SK-N-SH treated with all-trans-retinoic acid at 6 μM for 48 hours (cell line): ENCODE measurements around the gene FAM32A.

Experiments used
- ATAC-seq: fragments of 200-7000 bp; cut with Tn5 transposase; 3 replicates; pipeline ENCODE4 v1.9.1; 2020; ENCODE audit warnings: mild to moderate bottlenecking, moderate library complexity
- ARNTL ChIP-seq: fragments of 450-650 bp; formaldehyde crosslinking; IDR thresholded peaks from 2 replicates; pipeline ENCODE4 v1.5.0; 2020; ENCODE audit warnings: low read depth, mild to moderate bottlenecking, moderate library complexity, borderline replicate concordance
- BACH2 ChIP-seq: fragments of 250-450 bp; sonication (Bioruptor Pico); IDR thresholded peaks from 2 replicates; pipeline ENCODE4 v1.9.0; 2021; ENCODE audit warnings: mild to moderate bottlenecking, borderline replicate concordance
- CSDC2 ChIP-seq: fragments of 250-450 bp; sonication (Bioruptor Pico); IDR thresholded peaks from 2 replicates; pipeline ENCODE4 v1.5.0; 2020; ENCODE audit warnings: mild to moderate bottlenecking, moderate library complexity
- ESRRG ChIP-seq: fragments of 250-450 bp; sonication (Bioruptor Pico); IDR thresholded peaks from 2 replicates; pipeline ENCODE4 v1.6.1; 2021; ENCODE audit warnings: mild to moderate bottlenecking
- GLIS3 ChIP-seq: fragments of 250-450 bp; sonication (Bioruptor Pico); IDR thresholded peaks from 2 replicates; pipeline ENCODE4 v1.5.0; 2020; ENCODE audit warnings: mild to moderate bottlenecking, moderate library complexity
- ISL1 ChIP-seq: fragments of 250-450 bp; sonication (Bioruptor Pico); IDR thresholded peaks from 2 replicates; pipeline ENCODE4 v2.1.2; 2022; ENCODE audit warnings: mild to moderate bottlenecking, moderate library complexity
- OSR1 ChIP-seq: fragments of 250-450 bp; sonication (Bioruptor Pico); IDR thresholded peaks from 2 replicates; pipeline ENCODE4 v1.8.0; 2022; ENCODE audit warnings: moderate library complexity, mild to moderate bottlenecking, inconsistent platforms
- PPARA ChIP-seq: fragments of 250-450 bp; sonication (Bioruptor Pico); IDR thresholded peaks from 2 replicates; pipeline ENCODE4 v1.5.0; 2020; ENCODE audit warnings: mild to moderate bottlenecking, borderline replicate concordance
- RARB ChIP-seq: fragments of 250-450 bp; sonication (Bioruptor Pico); IDR thresholded peaks from 2 replicates; pipeline ENCODE4 v1.8.0; 2021; ENCODE audit warnings: mild to moderate bottlenecking, moderate library complexity
- SNAI2 ChIP-seq: fragments of 250-450 bp; sonication (Bioruptor Pico); IDR thresholded peaks from 2 replicates; pipeline ENCODE4 v1.5.0; 2020; ENCODE audit warnings: mild to moderate bottlenecking, moderate library complexity
- TCF4 ChIP-seq: fragments of 250-450 bp; sonication (Bioruptor Pico); IDR thresholded peaks from 2 replicates; pipeline ENCODE4 v1.8.0; 2021; ENCODE audit warnings: mild to moderate bottlenecking, moderate library complexity, borderline replicate concordance
- TOX ChIP-seq: fragments of 250-450 bp; sonication (Bioruptor Pico); IDR thresholded peaks from 2 replicates; pipeline ENCODE4 v1.8.0; 2021; ENCODE audit warnings: mild to moderate bottlenecking, moderate library complexity, borderline replicate concordance
- ZC3H10 ChIP-seq: fragments of 250-450 bp; sonication (Bioruptor Pico); IDR thresholded peaks from 2 replicates; pipeline ENCODE4 v1.5.1; 2021; ENCODE audit warnings: mild to moderate bottlenecking, moderate library complexity
- ZFP3 ChIP-seq: fragments of 250-450 bp; sonication (Bioruptor Pico); IDR thresholded peaks from 2 replicates; pipeline ENCODE4 v1.5.0; 2020; ENCODE audit warnings: mild to moderate bottlenecking, moderate library complexity
- ZFP30 ChIP-seq: fragments of 450-650 bp; formaldehyde crosslinking; IDR thresholded peaks from 2 replicates; pipeline ENCODE4 v1.5.0; 2022; ENCODE audit warnings: mild to moderate bottlenecking, moderate library complexity
- ZNF565 ChIP-seq: fragments of 450-650 bp; formaldehyde crosslinking; conservative IDR thresholded peaks from 2 replicates; pipeline ENCODE4 v1.5.0; 2020; ENCODE audit warnings: low read depth, mild to moderate bottlenecking, moderate library complexity
- ZNF70 ChIP-seq: fragments of 450-650 bp; formaldehyde crosslinking; IDR thresholded peaks from 2 replicates; pipeline ENCODE4 v1.5.0; 2020; ENCODE audit warnings: mild to moderate bottlenecking, moderate library complexity
- ZNF8 ChIP-seq: fragments of 450-650 bp; formaldehyde crosslinking; IDR thresholded peaks from 2 replicates; pipeline ENCODE4 v1.5.0; 2020; ENCODE audit warnings: mild to moderate bottlenecking, moderate library complexity
- TF ChIP-seq, protein P1 (sequence below): fragments of 250-450 bp; sonication (Bioruptor Pico); IDR thresholded peaks from 2 replicates; pipeline ENCODE4 v1.5.1; 2021; ENCODE audit warnings: mild to moderate bottlenecking, moderate library complexity
- TF ChIP-seq, protein P2 (sequence below): fragments of 250-450 bp; sonication (Bioruptor Pico); IDR thresholded peaks from 2 replicates; pipeline ENCODE4 v1.5.0; 2020; ENCODE audit warnings: mild to moderate bottlenecking, moderate library complexity
- TF ChIP-seq, protein P3 (sequence below): fragments of 250-450 bp; sonication (Bioruptor Pico); IDR thresholded peaks from 2 replicates; pipeline ENCODE4 v1.8.0; 2021; ENCODE audit warnings: low read depth, mild to moderate bottlenecking, moderate library complexity, borderline replicate concordance
- TF ChIP-seq, protein P4 (sequence below): fragments of 250-450 bp; sonication (Bioruptor Pico); IDR thresholded peaks from 2 replicates; pipeline ENCODE4 v1.5.1; 2020; ENCODE audit warnings: low read depth, mild to moderate bottlenecking, moderate library complexity
- TF ChIP-seq, protein P5 (sequence below): fragments of 250-450 bp; sonication (Bioruptor Pico); IDR thresholded peaks from 2 replicates; pipeline ENCODE4 v1.8.0; 2020; ENCODE audit warnings: mild to moderate bottlenecking, moderate library complexity, borderline replicate concordance

FAM32A gene

DNA sequence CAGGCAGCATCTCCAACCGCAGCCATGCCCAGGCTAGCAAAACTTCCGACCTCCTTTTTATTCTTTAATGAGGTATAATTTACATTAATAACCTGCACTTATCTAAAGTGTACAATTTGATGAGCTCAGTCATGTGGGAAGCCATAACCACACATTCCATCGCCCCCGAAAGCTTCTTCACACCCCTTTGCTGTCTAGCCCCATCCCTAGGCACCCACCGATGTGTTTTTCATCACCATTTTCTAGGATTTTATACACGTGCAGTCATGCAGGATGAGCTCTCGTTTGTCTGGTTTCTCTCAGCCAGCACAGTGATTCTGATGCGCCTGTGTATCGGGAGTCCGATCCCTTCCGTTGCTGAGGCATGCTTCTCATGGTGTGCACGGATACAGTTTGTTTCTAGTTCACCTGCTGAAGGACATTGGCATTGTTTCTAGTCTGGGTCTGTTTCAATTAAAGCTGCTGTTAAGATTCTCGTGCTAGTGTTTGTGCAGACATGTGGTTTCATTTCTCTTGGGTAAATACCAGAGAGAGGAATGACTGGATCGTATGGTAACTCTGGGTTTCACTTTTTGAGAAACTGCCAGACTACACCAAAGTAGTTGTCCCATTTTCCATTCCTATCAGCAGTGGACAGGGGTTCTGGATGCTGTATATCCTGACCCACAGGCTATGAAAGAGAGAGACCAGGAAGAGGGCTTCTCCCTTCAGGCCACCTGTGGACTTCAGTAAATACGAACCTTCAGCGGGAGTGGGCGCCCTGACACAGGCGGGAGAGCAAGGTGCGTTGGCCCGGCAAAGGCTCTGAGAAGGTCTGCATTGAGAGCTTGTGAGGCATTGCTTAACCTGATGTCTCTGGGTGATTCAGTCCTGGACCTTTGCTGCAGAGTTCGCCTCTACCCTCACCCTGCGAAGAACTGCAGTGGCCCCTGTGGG is 17.4 kb downstream of the FAM32A start:
- TF ChIP-seq ZNF565 (CRISPR knock-in tag): no peak
- TF ChIP-seq ESRRG: no peak
- ATAC-seq: no peak

DNA sequence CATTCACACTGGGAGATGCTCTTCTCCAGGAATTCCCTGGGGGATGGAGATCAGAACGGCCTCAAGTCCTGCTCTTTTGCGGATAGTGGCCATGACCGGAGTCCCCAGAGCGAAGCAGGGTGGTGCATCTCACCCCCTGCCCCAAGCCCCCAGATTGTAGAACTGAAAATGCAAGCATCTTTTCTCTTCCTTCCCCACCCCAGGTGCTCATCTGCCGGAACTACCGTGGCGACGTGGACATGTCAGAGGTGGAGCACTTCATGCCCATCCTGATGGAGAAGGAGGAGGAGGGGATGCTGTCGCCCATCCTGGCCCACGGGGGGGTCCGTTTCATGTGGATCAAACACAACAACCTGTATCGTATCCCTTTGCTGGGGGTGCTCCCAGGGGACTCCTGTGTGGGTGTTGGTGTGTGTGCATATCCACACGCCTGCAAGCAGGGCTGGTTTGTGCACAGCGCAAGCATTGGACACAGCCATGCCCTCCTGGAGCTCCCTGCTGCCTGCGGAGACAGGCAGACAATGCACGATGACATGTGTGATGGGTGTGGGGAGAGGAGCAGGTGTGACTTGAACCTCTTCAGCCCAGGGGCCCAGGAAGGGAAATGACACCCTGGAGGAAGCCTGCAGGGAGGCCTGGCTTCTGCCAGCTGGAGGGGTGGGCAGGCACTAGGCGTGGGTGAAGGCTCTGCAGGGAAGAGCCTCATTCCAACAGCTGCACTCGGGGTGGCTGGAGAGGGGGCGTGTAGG is 18.2 kb downstream of the FAM32A start:
- no peak for TF ChIP-seq RARB (CRISPR knock-in tag)
- no peak for TF ChIP-seq TOX
- no peak for TF ChIP-seq ZFP3 (CRISPR knock-in tag)
- no peak for TF ChIP-seq ZNF565 (CRISPR knock-in tag)
- no peak for TF ChIP-seq ZNF70
- TF ChIP-seq, protein P1, sequence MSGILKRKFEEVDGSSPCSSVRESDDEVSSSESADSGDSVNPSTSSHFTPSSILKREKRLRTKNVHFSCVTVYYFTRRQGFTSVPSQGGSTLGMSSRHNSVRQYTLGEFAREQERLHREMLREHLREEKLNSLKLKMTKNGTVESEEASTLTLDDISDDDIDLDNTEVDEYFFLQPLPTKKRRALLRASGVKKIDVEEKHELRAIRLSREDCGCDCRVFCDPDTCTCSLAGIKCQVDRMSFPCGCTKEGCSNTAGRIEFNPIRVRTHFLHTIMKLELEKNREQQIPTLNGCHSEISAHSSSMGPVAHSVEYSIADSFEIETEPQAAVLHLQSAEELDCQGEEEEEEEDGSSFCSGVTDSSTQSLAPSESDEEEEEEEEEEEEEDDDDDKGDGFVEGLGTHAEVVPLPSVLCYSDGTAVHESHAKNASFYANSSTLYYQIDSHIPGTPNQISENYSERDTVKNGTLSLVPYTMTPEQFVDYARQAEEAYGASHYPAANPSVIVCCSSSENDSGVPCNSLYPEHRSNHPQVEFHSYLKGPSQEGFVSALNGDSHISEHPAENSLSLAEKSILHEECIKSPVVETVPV (CRISPR knock-in tag): no peak
- TF ChIP-seq BACH2 (CRISPR knock-in tag): no peak
- TF ChIP-seq, protein P2, sequence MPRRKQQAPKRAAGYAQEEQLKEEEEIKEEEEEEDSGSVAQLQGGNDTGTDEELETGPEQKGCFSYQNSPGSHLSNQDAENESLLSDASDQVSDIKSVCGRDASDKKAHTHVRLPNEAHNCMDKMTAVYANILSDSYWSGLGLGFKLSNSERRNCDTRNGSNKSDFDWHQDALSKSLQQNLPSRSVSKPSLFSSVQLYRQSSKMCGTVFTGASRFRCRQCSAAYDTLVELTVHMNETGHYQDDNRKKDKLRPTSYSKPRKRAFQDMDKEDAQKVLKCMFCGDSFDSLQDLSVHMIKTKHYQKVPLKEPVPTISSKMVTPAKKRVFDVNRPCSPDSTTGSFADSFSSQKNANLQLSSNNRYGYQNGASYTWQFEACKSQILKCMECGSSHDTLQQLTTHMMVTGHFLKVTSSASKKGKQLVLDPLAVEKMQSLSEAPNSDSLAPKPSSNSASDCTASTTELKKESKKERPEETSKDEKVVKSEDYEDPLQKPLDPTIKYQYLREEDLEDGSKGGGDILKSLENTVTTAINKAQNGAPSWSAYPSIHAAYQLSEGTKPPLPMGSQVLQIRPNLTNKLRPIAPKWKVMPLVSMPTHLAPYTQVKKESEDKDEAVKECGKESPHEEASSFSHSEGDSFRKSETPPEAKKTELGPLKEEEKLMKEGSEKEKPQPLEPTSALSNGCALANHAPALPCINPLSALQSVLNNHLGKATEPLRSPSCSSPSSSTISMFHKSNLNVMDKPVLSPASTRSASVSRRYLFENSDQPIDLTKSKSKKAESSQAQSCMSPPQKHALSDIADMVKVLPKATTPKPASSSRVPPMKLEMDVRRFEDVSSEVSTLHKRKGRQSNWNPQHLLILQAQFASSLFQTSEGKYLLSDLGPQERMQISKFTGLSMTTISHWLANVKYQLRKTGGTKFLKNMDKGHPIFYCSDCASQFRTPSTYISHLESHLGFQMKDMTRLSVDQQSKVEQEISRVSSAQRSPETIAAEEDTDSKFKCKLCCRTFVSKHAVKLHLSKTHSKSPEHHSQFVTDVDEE (CRISPR knock-in tag): no peak
- TF ChIP-seq ISL1 (CRISPR knock-in tag): no peak
- no peak for TF ChIP-seq ZFP30
- TF ChIP-seq, protein P3, sequence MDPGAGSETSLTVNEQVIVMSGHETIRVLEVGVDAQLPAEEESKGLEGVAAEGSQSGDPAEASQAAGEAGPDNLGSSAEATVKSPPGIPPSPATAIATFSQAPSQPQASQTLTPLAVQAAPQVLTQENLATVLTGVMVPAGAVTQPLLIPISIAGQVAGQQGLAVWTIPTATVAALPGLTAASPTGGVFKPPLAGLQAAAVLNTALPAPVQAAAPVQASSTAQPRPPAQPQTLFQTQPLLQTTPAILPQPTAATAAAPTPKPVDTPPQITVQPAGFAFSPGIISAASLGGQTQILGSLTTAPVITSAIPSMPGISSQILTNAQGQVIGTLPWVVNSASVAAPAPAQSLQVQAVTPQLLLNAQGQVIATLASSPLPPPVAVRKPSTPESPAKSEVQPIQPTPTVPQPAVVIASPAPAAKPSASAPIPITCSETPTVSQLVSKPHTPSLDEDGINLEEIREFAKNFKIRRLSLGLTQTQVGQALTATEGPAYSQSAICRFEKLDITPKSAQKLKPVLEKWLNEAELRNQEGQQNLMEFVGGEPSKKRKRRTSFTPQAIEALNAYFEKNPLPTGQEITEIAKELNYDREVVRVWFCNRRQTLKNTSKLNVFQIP (CRISPR knock-in tag): no peak
- TF ChIP-seq ZC3H10 (CRISPR knock-in tag): no peak
- no peak for TF ChIP-seq PPARA (CRISPR knock-in tag)
- TF ChIP-seq CSDC2 (CRISPR knock-in tag): no peak
- no peak for TF ChIP-seq TCF4 (CRISPR knock-in tag)
- no peak for TF ChIP-seq SNAI2 (CRISPR knock-in tag)
- TF ChIP-seq ESRRG: no peak
- no peak for TF ChIP-seq OSR1 (CRISPR knock-in tag)
- TF ChIP-seq ARNTL: no peak

DNA sequence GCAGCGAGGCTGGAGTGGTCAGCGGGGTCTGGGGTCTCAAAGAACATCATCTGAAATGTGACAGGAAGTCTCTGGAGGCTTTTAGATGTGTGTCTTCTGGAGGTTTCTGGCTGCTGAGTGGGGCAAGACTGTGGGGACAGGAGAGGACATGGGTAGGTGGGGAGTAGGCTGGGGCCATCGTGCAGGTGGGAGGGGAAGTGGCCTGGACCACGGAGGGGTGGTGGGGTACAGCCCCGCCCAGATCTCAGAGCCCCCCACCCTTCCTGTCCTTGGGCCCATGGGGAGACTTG is 18.7 kb downstream of the FAM32A start:
- ATAC-seq: no peak

More for the DNA sequence above, 18.2 kb downstream of the FAM32A start:
- ATAC-seq: no peak

More for the DNA sequence above, 18.7 kb downstream of the FAM32A start:
- TF ChIP-seq ZFP3 (CRISPR knock-in tag): no peak
- no peak for TF ChIP-seq ESRRG
- TF ChIP-seq, protein P4, sequence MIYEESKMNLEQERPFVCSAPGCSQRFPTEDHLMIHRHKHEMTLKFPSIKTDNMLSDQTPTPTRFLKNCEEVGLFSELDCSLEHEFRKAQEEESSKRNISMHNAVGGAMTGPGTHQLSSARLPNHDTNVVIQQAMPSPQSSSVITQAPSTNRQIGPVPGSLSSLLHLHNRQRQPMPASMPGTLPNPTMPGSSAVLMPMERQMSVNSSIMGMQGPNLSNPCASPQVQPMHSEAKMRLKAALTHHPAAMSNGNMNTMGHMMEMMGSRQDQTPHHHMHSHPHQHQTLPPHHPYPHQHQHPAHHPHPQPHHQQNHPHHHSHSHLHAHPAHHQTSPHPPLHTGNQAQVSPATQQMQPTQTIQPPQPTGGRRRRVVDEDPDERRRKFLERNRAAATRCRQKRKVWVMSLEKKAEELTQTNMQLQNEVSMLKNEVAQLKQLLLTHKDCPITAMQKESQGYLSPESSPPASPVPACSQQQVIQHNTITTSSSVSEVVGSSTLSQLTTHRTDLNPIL (CRISPR knock-in tag): no peak
- no peak for TF ChIP-seq ZNF8 (CRISPR knock-in tag)
- TF ChIP-seq GLIS3 (CRISPR knock-in tag): no peak
- TF ChIP-seq SNAI2 (CRISPR knock-in tag): no peak
- TF ChIP-seq, protein P5, sequence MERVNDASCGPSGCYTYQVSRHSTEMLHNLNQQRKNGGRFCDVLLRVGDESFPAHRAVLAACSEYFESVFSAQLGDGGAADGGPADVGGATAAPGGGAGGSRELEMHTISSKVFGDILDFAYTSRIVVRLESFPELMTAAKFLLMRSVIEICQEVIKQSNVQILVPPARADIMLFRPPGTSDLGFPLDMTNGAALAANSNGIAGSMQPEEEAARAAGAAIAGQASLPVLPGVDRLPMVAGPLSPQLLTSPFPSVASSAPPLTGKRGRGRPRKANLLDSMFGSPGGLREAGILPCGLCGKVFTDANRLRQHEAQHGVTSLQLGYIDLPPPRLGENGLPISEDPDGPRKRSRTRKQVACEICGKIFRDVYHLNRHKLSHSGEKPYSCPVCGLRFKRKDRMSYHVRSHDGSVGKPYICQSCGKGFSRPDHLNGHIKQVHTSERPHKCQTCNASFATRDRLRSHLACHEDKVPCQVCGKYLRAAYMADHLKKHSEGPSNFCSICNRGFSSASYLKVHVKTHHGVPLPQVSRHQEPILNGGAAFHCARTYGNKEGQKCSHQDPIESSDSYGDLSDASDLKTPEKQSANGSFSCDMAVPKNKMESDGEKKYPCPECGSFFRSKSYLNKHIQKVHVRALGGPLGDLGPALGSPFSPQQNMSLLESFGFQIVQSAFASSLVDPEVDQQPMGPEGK (CRISPR knock-in tag): no peak
- TF ChIP-seq CSDC2 (CRISPR knock-in tag): no peak
- no peak for TF ChIP-seq ZC3H10 (CRISPR knock-in tag)
- TF ChIP-seq, protein P2 (CRISPR knock-in tag): no peak
- no peak for TF ChIP-seq ZNF565 (CRISPR knock-in tag)
- no peak for TF ChIP-seq ZNF70
- no peak for TF ChIP-seq BACH2 (CRISPR knock-in tag)
- no peak for TF ChIP-seq ZFP30
- no peak for TF ChIP-seq TCF4 (CRISPR knock-in tag)
- TF ChIP-seq PPARA (CRISPR knock-in tag): no peak
